Gastrocnemius medialis (tissue), 4 donors: ENCODE data around the gene DPP10. TPM values are rescaled to one million over a fixed set of nuclear protein-coding genes. Genes with fewer than 3 reads are reported as not detected.

Experiments used
- ATAC-seq, 2 donors: fragments of 150-250 bp; one replicate each; pipeline ENCODE4 v1.9.1; 2016
- DNase-seq, 2 donors: peaks; one replicate each; pipeline ENCODE4 v3.0.0-alpha.2; 2019
- H3K27ac ChIP-seq, 4 donors: fragments of 200-600 bp; sonication (generic); 1 replicate in 1 of 4; 2 replicates in 3 of 4; pipeline ENCODE4 v1.5.1; 2016 to 2018; ENCODE audit warnings: mild to moderate bottlenecking in 2 of 4, moderate library complexity in 1 of 4
- H3K27me3 ChIP-seq, 3 donors: fragments of 200-600 bp; sonication (generic) in 2 of 3; 1 replicate in 1 of 3; 2 replicates in 2 of 3; pipeline versions ENCODE4 v1.5.1 to v1.6.0; 2016 to 2019; ENCODE audit warnings: mild to moderate bottlenecking in 1 of 3, moderate library complexity in 1 of 3
- H3K36me3 ChIP-seq, 2 donors: fragments of 200-600 bp; sonication (generic) in 1 of 2; one replicate each; pipeline ENCODE4 v1.5.1; 2017 to 2018
- H3K4me1 ChIP-seq, 2 donors: fragments of 200-600 bp; sonication (generic) in 1 of 2; one replicate each; pipeline ENCODE4 v1.5.1; 2016 to 2017; ENCODE audit warnings: mild to moderate bottlenecking in 2 of 2
- H3K4me3 ChIP-seq, 4 donors: fragments of 200-600 bp; sonication (generic) in 3 of 4; 1 replicate in 1 of 4; 2 replicates in 3 of 4; pipeline ENCODE4 v1.5.1; 2016 to 2019; ENCODE audit warnings: mild to moderate bottlenecking in 2 of 4
- H3K9me3 ChIP-seq, 3 donors: fragments of 200-600 bp; sonication (generic) in 2 of 3; 1 replicate in 1 of 3; 2 replicates in 2 of 3; pipeline ENCODE4 v1.5.1; 2016 to 2019
- CTCF ChIP-seq, 5 experiments: fragments of 450-650 bp in 3 of 5; fragments of 200-600 bp in 2 of 5; sonication (generic) in 2 of 5; IDR thresholded peaks in 4 of 5; conservative IDR thresholded peaks in 1 of 5; 1 replicate in 4 of 5; 2 replicates in 1 of 5; pipeline ENCODE4 v1.5.1; 2016 to 2019; ENCODE audit warnings: antibody characterized with exemption in 5 of 5, mild to moderate bottlenecking in 3 of 5, moderate library complexity in 3 of 5
- POLR2A ChIP-seq, 2 donors: fragments of 450-650 bp; IDR thresholded peaks; one replicate each; pipeline ENCODE4 v1.6.1; 2017; ENCODE audit warnings: antibody characterized with exemption in 2 of 2, mild to moderate bottlenecking in 2 of 2, moderate library complexity in 2 of 2
- in situ Hi-C, 4 donors: fragments of 200-750 bp; cut with MboI; loops; one replicate each; pipeline versions ENCODE4 v1.15.0 to v1.8.0; 2017; ENCODE audit warnings: low sequenced_read_pairs in 4 of 4
- intact Hi-C: fragments of 100-400 bp; cut with DNase I; formaldehyde crosslinking; loops from one replicate; pipeline ENCODE4 v1.15.1; 2023; ENCODE audit warnings: low total_unique reads
- total RNA-seq, 4 donors: library from RNA; depleted of rRNA; stranded (reverse); fragments of >200 nt; gene quantifications; one replicate each; pipeline versions ENCODE4 v1.1.0 to v1.2.3, GENCODE V29; 2016

Gene DPP10
- total RNA-seq, 4 donors from 2014 or later = not detected

- DNase-seq (no peak), ATAC-seq (no peak)
- intact Hi-C loops = no loop called here
- no peak overlapping the region for H3K4me3 ChIP-seq
- no peaks in the 10 kb centered on the region for H3K36me3 ChIP-seq
- no peaks in the 10 kb centered on the region for H3K4me1 ChIP-seq
- no peak overlapping the region for H3K27ac ChIP-seq
- H3K27me3 ChIP-seq = no peaks in the 10 kb centered on the region
- TF ChIP-seq POLR2A (IDR thresholded peaks at IDR 0.05) = no peak
- no peak for TF ChIP-seq CTCF (IDR thresholded peaks at IDR 0.05 in 4 of 5, conservative IDR thresholded peaks at IDR 0.05 in 1 of 5)
- H3K9me3 ChIP-seq = no peaks in the 10 kb centered on the region
- in situ Hi-C loops = no loop called here
Observed at GRCh38 chr2:115481842-115482241, 1039.4 kb downstream of the DPP10 start.

GRCh38 chr2:115483666-115484065, 1041.2 kb downstream of the DPP10 start:
- Histone ChIP-seq H3K27me3 (no peaks in the 10 kb centered on the region), H3K4me1 (no peaks in the 10 kb centered on the region), H3K9me3 (no peaks in the 10 kb centered on the region), H3K4me3 (no peak overlapping the region), H3K36me3 (no peaks in the 10 kb centered on the region), H3K27ac (no peak overlapping the region)
- intact Hi-C loops (no loop called here), in situ Hi-C loops (no loop called here)
- DNase-seq (no peak), ATAC-seq (no peak)
- no peak for TF ChIP-seq POLR2A (IDR thresholded peaks at IDR 0.05)
- no peak for TF ChIP-seq CTCF (IDR thresholded peaks at IDR 0.05 in 4 of 5, conservative IDR thresholded peaks at IDR 0.05 in 1 of 5)

GRCh38 chr2:115484486-115484885, 1042.0 kb downstream of the DPP10 start:
- intact Hi-C loops = no loop called here
- Histone ChIP-seq H3K4me3 (no peak overlapping the region), H3K27ac (no peak overlapping the region), H3K9me3 (no peaks in the 10 kb centered on the region), H3K27me3 (no peaks in the 10 kb centered on the region), H3K4me1 (no peaks in the 10 kb centered on the region), H3K36me3 (no peaks in the 10 kb centered on the region)
- TF ChIP-seq POLR2A (IDR thresholded peaks at IDR 0.05) = no peak
- no peak for TF ChIP-seq CTCF (IDR thresholded peaks at IDR 0.05 in 4 of 5, conservative IDR thresholded peaks at IDR 0.05 in 1 of 5)
- in situ Hi-C loops = no loop called here
- no peak for ATAC-seq
- no peak for DNase-seq

GRCh38 chr2:115484983-115485382, 1042.5 kb downstream of the DPP10 start:
- Histone ChIP-seq H3K4me3 (no peak overlapping the region), H3K27me3 (no peaks in the 10 kb centered on the region), H3K27ac (no peak overlapping the region), H3K36me3 (no peaks in the 10 kb centered on the region), H3K9me3 (no peaks in the 10 kb centered on the region), H3K4me1 (no peaks in the 10 kb centered on the region)
- TF ChIP-seq CTCF (IDR thresholded peaks at IDR 0.05 in 4 of 5, conservative IDR thresholded peaks at IDR 0.05 in 1 of 5) (no peak), POLR2A (IDR thresholded peaks at IDR 0.05) (no peak)
- in situ Hi-C loops (no loop called here), intact Hi-C loops (no loop called here)
- no peak for DNase-seq
- no peak for ATAC-seq

GRCh38 chr2:115491186-115491793, 1048.8 kb downstream of the DPP10 start:
- DNase-seq = no peak
- Histone ChIP-seq H3K4me1 (no peaks in the 10 kb centered on the region), H3K27ac (no peak overlapping the region), H3K27me3 (no peaks in the 10 kb centered on the region), H3K36me3 (no peaks in the 10 kb centered on the region), H3K9me3 (no peaks in the 10 kb centered on the region), H3K4me3 (no peak overlapping the region)
- intact Hi-C loops (no loop called here), in situ Hi-C loops (no loop called here)
- no peak for TF ChIP-seq CTCF (IDR thresholded peaks at IDR 0.05 in 4 of 5, conservative IDR thresholded peaks at IDR 0.05 in 1 of 5)
- no peak for ATAC-seq
